Right ventricle myocardium superior (tissue), 1 donor: Measurements from ENCODE around the gene C3orf22. TPM values are rescaled to one million over a fixed set of nuclear protein-coding genes. Genes with fewer than 3 reads are reported as not detected.
"Not testable (repeated sequence)": the region's sequence is repeated elsewhere in the genome, so short reads cannot be mapped to it uniquely, and the experiment has no call there.

Experiments
- ATAC-seq: fragments of 200-7000 bp; cut with Tn5 transposase; one replicate; pipeline ENCODE4 v1.9.1; 2020; ENCODE audit warnings: mild to moderate bottlenecking; ENCODE audit not compliant: poor library complexity
- DNase-seq: peaks from one replicate; pipeline ENCODE4 v3.0.0-alpha.2; 2020
- intact Hi-C: fragments of 100-400 bp; cut with DNase I; formaldehyde crosslinking; loops from one replicate; pipeline ENCODE4 v1.11.2; 2022
- long read RNA-seq: library from polyadenylated mRNA; unstranded; transcript quantifications from one replicate; pipeline ENCODE4 v2.0.0, GENCODE V29; 2021
- total RNA-seq: library from RNA; stranded (reverse); fragmentation: NEBNext Ultra II Directional; extraction: Animal tissue kit (Norgen Biotek cat#: 25700); gene quantifications from one replicate; pipeline ENCODE4 v1.2.1, GENCODE V29; 2021
- donor health status: DM: no; HTN: yes; CAD: no; lungs with severe emphysema.

Gene C3orf22
- total RNA-seq, result not detected
- long read RNA-seq, result 0 reads

GRCh38 chr3:126558336-126559071 is at the start of gene C3orf22:
TSS of gene C3orf22 (minus strand) at chr3:126558932. CDS start at chr3:126553390, 5,542 bp downstream.
- ATAC-seq (peak; percentile 10), DNase-seq (no peak)
- intact Hi-C loops, result no loop called here

DNA sequence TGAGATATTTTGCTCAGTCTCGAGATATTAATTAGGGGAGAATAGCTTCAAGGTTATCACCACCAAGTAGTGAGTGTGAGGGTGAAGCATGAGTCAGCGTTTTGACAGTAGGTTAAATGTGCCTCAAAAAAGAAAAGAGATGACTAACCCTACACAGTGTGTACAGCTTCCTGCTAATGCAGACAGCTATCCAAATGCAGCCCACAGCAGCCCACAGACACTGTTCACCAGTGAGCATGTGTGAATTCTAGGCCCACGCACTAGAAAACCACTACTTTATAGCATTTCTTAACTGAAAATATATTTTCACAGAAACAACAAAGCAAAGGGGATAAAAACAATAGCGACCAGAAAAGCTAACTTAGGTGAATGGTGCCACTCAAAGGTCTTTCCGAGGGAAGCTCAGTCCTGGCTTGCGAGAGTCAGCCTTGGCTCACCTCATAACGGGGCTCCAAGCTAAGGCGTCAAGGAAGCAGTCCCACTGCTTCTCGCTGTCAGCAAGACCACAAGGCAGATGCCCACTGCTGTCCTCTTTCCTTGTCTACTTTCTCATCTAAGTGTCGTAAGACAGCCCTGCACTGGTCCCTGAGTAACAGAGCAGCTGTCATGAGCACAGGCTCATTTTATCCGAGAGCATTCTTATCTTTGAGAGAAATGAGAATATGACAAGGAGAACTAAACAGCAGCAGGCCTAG is 48.6 kb upstream of the C3orf22 start:
- peak; percentile 52 for ATAC-seq
- intact Hi-C loops, result no loop called here
- no peak for DNase-seq

DNA sequence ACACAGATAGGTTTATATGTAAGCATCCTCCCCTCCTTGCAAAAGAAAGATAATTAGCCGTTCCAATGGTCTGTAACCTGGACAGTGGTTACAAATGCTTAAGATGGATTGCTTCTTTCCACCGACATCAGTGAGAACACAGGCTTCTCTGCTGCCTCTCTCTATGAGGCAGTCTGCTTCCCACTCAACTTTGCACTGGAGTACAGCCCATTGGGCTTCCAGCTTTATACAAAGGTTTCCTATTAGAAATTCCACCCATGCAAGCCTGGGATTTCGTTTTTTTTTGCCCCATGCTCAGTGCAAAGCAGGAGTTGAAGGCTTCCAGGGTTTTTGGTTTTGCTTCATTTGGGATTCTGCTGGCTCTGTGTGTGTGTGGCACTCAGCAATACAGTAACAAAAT is 47.3 kb upstream of the C3orf22 start:
- ATAC-seq, result no peak
- intact Hi-C loops, result no loop called here
- DNase-seq, result no peak

DNA sequence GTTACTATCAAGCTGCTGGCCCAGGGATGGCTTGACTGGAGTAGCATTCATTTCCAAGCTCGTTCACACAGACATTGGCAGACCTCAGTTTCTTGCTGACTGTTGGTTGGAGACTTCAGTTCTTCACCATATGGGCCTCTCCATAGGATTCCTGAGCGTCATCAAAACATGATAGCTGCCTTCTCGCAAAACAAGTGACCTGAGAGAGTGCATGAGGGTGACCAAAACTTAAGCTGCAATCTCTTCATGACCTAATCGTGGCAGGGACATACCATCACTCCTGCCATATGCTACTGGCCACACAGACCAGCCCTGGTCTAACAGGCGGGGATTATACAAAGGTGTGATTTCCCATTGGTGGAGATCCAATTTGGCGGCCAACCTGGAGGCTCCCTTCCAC is 46.0 kb upstream of the C3orf22 start:
- ATAC-seq, result no peak
- intact Hi-C loops, result no loop called here

GRCh38 chr3:126599101-126599500 is 40.4 kb upstream of the C3orf22 start:
- intact Hi-C loops, result no loop called here
- no peak for ATAC-seq
- no peak for DNase-seq

More for the DNA sequence above, 46.0 kb upstream of the C3orf22 start:
- no peak for DNase-seq

- ATAC-seq, DNase-seq, intact Hi-C loops: not testable (repeated sequence)
These were observed 36.7 kb upstream of the C3orf22 start for GRCh38 chr3:126595479-126595878.

DNA sequence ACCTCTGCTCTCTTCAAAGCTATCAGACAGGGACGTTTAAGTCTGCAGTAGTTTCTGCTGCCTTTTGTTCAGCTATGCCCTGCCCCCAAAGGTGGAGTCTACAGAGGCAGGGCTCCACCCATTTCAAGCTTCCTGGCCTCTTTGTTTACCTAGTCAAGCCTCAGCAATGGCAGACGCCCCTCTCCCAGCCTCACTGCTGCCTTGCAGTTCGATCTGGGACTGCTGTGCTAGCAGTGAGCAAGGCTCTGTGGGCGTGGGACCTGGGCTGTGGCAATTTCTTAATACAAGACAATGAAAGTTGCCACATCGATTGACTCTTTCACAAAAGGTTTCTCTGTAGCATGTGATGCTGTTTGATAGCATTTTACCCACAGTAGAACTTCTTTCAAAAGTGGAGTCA is 32.8 kb upstream of the C3orf22 start:
- DNase-seq, intact Hi-C loops, ATAC-seq: not testable (repeated sequence)

- ATAC-seq (no peak), DNase-seq (no peak)
- intact Hi-C loops, result no loop called here
These were observed 23.6 kb upstream of the C3orf22 start for GRCh38 chr3:126582311-126582710.

DNA sequence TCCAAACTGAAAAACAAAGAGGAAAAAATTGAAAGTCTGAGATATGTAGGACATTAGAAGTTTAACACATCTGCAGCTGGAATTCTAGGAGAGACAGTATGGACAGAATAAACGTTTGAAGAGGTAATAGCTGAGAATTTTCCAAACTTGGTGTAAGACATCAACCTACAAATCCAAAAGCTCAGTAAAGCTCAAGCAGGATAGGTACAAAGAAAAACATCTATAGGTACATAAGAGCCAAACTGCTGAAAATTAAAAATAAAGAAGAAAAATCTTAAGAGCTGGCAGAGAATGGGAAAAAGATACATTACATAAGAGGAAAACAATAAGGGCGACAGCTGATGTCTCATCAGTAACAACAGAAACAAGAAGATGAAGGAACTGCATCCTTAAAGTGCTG is 22.8 kb upstream of the C3orf22 start:
- intact Hi-C loops, result no loop called here
- no peak for DNase-seq
- ATAC-seq, result no peak

DNA sequence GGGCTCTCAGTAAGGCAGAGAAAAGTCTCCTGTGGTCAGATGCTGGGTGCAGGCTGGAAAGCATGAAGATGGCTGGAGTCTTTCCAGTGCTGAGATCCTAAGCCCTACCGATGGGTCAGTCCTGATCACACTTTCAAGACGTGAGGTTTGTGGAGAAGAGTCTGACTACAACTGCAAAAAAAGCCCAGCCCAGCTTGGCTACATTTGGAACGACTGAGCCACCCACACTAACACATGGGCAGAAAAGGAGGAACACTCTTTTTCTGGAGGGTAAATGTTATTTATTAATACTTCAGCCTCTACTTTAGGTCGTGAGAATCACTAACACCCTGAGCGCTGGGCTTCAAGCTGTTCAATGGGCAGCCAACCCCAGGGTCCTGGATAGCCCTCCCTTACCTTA is 22.0 kb upstream of the C3orf22 start:
- no peak for DNase-seq
- intact Hi-C loops, result no loop called here

GRCh38 chr3:126578702-126579101 is 20.0 kb upstream of the C3orf22 start:
- ATAC-seq (no peak), DNase-seq (no peak)
- intact Hi-C loops, result no loop called here

More for the DNA sequence above, 22.0 kb upstream of the C3orf22 start:
- ATAC-seq, result no peak

DNA sequence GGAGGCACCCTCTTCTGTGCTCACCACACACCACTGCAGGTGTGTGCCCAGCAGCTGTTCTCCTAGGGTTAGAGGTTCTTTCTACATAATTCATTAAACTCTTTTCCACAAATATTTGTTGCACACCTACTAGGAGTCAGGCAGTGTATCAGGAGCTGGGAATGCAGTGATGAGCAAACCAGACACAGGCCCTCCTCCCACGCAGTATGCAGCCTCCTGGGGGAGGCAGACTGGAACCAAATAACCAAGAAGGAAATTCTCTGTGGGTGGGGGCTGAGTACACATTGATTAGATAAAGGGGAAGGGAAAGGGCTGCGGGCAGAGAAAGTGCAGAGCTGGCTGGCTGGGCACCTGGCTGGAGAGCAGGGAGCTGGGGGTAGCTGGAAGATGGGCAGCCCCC is 18.5 kb upstream of the C3orf22 start:
- intact Hi-C loops, result no loop called here
- DNase-seq, result no peak
- no peak for ATAC-seq

DNA sequence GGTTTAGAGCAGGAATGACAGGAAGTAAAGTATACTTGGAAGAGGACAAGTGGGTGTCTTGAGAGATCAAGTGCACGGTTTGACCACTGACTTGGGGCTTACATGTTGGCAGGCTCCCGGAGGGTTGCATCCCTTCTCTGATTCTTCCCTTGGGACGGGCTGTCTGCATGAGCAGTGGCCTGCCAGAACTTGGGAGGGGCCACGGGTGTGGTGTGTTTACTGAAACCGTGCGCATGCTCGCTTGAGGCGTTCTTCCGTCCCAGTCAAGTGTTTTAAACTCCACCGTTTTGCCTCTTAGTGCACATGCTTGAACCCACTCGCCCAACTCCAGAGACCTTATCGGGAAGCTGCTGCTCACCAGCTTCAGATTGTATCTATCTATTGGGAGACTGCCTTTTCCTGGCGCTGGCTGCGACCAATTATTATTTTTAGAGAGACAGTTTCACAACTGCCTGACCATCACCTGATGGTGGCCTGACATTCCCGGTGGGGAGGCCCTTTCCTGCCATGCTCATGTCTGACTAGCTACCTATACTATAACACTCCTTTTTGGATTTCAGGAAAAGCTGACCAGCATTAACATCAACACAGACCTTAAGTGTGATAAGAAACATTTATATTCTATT is 14.9 kb upstream of the C3orf22 start:
- peak; percentile 46 for DNase-seq
- intact Hi-C loops, result no loop called here
- peak; percentile 61 for ATAC-seq

DNA sequence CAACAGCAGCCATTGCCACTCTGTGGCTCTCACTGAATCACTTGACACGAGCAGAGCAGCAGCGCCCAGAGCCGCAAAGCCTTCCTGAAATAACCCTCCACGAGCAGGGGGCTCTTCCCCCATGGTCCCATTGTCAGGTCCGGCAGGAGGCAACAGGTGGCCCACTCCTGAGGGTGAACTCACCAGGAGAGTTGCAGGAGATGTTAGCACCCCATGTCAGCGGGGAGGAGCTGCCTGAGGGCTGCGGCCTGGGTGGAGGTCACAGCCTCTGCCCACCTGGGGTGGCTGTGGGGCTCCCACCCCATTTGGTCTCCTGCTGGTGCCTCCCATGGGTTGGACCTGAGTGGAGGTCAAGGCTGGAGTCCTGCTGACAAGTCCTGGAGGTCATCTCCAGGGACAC is 12.3 kb upstream of the C3orf22 start:
- intact Hi-C loops, result no loop called here
- ATAC-seq, result no peak
- no peak for DNase-seq

DNA sequence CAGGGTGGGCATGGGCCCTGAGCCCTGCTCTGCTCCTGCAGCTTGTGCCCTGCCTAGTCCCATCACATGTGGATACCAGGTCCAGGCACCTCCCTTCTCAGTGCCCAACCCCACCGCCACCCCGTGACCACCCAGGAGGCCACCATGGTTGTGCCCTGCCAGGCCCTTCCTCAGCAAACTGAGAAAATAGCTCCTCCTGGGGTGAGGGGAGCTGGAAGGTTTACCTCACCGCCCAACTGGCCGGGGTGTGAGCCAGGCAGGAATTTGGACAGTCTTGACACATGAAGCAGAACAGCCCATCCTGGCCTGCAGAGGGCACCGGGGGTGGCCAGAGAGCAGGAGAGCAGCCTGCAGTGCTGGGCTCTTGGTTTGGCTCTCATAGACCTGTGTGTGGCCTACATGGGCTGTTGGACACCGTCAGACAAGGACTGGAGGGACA is 11.4 kb upstream of the C3orf22 start:
- ATAC-seq (no peak), DNase-seq (no peak)
- intact Hi-C loops, result no loop called here

DNA sequence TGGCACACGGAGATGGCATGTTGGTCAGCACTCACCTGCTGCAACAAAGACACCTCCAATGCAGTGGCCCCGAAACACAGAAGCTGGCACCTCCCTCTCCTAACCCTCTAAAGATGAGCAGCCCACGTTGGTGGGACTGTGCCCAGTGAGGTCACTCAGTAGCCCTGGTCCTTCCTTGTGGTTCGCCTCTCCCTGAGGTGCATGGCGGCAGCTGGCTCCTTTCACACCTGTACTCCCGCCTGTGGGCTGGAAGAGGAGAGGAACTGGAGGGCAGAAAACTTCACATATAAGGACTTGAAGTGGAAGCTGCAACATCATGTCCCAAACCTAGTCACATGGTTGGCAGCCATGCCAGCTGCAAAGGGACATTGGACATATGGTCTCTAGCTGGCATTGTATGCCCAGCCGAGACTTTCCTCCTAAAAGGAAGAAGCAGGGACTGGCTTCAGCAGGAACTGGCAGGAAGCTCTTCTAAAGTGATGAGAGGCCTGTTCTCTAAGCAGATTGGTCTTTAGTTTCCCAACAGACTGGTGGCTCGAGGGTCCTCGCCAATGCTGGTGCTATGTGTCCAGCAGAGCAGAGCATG is 10.8 kb upstream of the C3orf22 start:
- ATAC-seq (no peak), DNase-seq (no peak)
- intact Hi-C loops, result no loop called here

DNA sequence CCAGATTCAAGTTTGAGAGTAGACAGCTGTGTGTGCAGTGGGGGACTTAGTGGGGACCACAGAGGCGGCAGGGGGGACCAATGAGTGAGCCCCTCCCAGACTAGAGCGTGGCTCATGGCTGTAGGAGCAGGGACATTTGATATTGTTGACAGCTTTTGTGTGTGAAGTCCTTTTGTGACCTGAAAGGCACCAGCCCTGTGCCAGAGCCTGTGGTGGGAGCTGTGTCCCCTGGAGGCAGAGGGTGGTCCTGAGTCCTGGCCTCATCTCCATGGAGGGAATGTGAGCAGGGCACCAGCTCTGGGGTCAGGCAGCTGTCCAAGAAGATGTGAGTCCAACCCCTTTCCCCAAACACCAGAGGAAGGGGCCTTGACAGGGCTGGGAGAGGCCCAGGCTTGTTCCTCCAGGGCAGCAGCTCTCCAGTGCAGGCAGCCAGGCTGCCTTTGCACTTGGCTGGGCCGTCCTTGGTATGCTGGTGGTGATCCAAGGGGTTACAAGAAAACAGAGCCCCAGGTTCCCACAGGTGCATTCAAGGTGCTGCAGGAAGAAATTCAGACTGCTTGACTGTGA is 10.1 kb upstream of the C3orf22 start:
- no peak for ATAC-seq
- intact Hi-C loops, result no loop called here
- DNase-seq, result no peak

DNA sequence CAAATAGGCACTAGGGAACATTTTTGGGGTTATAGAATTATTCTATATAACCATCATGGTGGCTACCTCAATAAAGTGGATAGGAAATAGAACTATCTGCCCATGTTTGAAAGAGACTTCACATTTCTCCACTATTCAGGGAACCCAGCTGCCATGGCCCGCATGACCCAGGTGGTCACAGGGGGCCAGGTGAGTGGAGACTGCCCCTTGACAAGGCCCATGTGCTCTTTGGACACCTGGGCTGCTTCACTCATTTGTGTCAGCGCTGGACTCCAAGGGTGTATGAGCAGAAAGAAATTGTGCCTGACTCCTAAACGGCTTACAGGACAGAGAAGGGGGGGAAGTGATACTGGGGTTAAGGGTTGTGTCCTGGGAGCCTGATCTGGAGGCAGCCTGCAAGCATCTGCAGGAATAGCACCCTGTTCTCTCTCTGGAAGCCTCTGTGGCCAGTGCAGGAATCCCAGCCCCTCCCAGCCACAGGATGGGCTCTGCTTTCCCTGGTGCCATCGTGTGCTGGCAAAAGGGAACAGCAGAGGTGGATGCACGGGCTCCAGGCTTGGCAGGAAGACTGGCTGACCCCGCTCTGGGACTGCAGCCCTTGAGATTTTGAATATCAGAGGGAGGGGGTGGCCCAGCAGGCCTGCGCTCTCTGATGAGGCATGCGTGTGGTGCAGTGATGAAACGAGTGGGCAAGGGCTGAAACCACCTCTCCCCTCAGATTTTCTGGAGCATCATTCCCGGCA is 9.1 kb upstream of the C3orf22 start:
- intact Hi-C loops, result no loop called here
- DNase-seq, result no peak
- ATAC-seq, result peak; percentile 81
